T-helper 9 cell (primary cell): ENCODE data around the gene ANKMY1.

Experiments used
- DNase-seq: peaks from one replicate; pipeline ENCODE4 v3.0.0-alpha.2; 2020

Gene ANKMY1

GRCh38 chr2:240457223-240458043, 100.4 kb downstream of the ANKMY1 start:
- no peak for DNase-seq

GRCh38 chr2:240456447-240457222, 101.2 kb downstream of the ANKMY1 start:
- no peak for DNase-seq

- DNase-seq, result no peak
Observed at GRCh38 chr2:240455647-240456446, 101.9 kb downstream of the ANKMY1 start.

- no peak for DNase-seq
Observed at GRCh38 chr2:240455272-240455646, 102.5 kb downstream of the ANKMY1 start.

GRCh38 chr2:240454106-240454901, 103.5 kb downstream of the ANKMY1 start:
- no peak for DNase-seq

- no peak for DNase-seq
Observed at GRCh38 chr2:240453461-240454105, 104.2 kb downstream of the ANKMY1 start.

- no peak for DNase-seq
Observed at GRCh38 chr2:240452462-240453256, 105.1 kb downstream of the ANKMY1 start.

GRCh38 chr2:240451791-240452461, 105.9 kb downstream of the ANKMY1 start:
- no peak for DNase-seq

- DNase-seq, result no peak
Observed at GRCh38 chr2:240451108-240451611, 106.6 kb downstream of the ANKMY1 start.

- DNase-seq, result no peak
Observed at GRCh38 chr2:240450532-240451107, 107.2 kb downstream of the ANKMY1 start.

GRCh38 chr2:240449764-240450531, 107.8 kb downstream of the ANKMY1 start:
- no peak for DNase-seq

- no peak for DNase-seq
Observed at GRCh38 chr2:240448387-240449274, 109.2 kb downstream of the ANKMY1 start.

GRCh38 chr2:240447934-240448333, 109.9 kb downstream of the ANKMY1 start:
- no peak for DNase-seq

- DNase-seq, result no peak
Observed at GRCh38 chr2:240447331-240447730, 110.5 kb downstream of the ANKMY1 start.

- DNase-seq, result no peak
Observed at GRCh38 chr2:240446664-240447175, 111.1 kb downstream of the ANKMY1 start.

GRCh38 chr2:240445961-240446663, 111.7 kb downstream of the ANKMY1 start:
- DNase-seq, result no peak

GRCh38 chr2:240444464-240444863, 113.3 kb downstream of the ANKMY1 start:
- no peak for DNase-seq
